ENCODE results near the gene KCNB1.
A peak's percentile ranks its signal among the peaks of the same experiment; 100 is the strongest.

KCNB1 gene

DNA sequence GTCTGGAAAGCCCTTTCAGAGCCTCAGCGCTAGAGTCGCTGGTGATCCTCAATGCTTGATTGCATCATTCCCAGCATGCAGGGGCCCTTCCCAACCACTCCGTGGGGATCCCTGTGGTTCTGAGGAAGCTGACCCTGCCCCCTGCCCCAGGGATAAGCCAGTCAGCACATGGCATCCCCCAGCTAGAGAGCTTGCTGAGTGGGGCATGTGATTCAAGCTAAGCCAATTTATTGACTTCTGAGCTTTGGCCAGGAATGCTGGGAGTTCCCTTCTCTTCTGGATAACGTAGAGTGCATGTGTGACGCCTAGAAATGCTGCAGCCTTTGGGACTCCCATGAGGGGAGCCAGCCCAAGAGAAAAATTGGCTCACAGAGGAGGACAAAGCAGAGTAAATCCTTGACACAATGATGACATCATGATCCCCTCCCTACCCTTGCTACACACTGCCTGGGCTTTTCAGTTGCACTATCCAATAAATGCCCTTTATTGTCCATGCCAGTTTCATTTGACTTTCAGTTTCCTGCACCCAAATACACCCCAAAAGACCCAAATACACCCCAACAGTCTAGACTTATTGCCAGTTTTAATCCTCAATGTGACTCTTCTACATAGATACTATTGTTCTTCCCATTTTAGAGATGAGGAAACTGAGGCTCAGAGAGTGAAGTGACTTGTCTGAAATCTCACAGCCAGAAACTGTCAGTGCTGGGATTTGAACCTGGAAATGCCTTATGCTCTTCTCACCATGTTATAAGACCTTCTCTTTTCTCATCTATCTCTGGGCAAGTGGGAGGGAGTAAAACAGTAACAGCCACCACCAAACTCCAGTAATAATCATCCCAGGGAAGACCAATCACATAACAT, 34.3 kb downstream of the KCNB1 start:
- TF ChIP-seq, protein P1, sequence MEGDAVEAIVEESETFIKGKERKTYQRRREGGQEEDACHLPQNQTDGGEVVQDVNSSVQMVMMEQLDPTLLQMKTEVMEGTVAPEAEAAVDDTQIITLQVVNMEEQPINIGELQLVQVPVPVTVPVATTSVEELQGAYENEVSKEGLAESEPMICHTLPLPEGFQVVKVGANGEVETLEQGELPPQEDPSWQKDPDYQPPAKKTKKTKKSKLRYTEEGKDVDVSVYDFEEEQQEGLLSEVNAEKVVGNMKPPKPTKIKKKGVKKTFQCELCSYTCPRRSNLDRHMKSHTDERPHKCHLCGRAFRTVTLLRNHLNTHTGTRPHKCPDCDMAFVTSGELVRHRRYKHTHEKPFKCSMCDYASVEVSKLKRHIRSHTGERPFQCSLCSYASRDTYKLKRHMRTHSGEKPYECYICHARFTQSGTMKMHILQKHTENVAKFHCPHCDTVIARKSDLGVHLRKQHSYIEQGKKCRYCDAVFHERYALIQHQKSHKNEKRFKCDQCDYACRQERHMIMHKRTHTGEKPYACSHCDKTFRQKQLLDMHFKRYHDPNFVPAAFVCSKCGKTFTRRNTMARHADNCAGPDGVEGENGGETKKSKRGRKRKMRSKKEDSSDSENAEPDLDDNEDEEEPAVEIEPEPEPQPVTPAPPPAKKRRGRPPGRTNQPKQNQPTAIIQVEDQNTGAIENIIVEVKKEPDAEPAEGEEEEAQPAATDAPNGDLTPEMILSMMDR (conservative IDR thresholded peaks at IDR 0.05; ENCODE audit: control insufficient read depth, insufficient read depth, low read depth, low read length) = no peak
- DNase-seq (ENCODE audit: low read depth) = peak; percentile 30

DNA sequence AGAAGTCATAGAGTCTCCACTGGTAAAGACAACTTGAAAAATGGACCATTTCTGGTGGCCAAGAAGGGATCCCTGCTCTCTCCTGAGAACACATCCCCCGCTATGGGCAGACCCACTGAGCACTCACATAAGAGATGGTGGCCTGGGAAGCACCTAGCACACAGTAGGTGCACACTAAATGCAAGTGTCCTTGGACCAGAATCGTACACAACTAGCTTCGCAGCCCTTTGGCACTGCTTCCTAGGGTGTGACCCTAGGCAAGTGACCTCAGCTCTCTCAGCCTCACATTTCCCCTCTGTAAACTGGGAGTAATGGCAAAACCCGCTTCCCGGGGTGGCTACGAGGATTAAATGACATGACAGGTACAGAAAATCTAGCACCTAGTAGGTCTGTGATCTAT, 35.1 kb downstream of the KCNB1 start:
- TF ChIP-seq, protein P1 (conservative IDR thresholded peaks at IDR 0.05; ENCODE audit: control insufficient read depth, insufficient read depth, low read depth, low read length) = no peak
- no peak for DNase-seq (ENCODE audit: low read depth)
- no peak overlapping the region for H3K4me3 ChIP-seq (ENCODE audit: control insufficient read depth, low read depth, low read length)

More for the DNA sequence above, 34.3 kb downstream of the KCNB1 start:
- H3K4me3 ChIP-seq (ENCODE audit: control insufficient read depth, low read depth, low read length) = no peak overlapping the region

DNA sequence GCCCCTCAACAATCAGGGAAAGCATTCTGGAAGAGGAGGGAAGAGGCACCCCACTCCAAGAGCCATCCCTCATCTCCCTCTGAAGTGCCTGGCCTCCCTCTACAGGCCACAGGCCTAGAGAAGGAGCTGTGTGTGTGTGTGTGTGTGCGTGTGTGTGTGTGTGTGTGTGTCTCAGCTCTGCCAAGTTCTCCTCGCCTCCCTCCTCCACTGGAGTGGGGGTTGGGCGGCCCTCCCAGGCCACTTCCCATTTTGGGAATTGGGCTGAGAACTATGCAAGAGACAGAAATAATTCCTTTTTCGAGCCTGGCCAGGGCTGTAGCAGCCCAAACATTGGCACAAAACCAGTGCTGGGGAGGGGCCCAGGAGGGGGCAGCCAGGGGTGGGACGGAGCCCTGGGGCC, 35.7 kb downstream of the KCNB1 start:
- peak; percentile 21 for DNase-seq (ENCODE audit: low read depth)
- TF ChIP-seq, protein P1 (conservative IDR thresholded peaks at IDR 0.05; ENCODE audit: control insufficient read depth, insufficient read depth, low read depth, low read length) = no peak
- no peak overlapping the region for H3K4me3 ChIP-seq (ENCODE audit: control insufficient read depth, low read depth, low read length)

DNA sequence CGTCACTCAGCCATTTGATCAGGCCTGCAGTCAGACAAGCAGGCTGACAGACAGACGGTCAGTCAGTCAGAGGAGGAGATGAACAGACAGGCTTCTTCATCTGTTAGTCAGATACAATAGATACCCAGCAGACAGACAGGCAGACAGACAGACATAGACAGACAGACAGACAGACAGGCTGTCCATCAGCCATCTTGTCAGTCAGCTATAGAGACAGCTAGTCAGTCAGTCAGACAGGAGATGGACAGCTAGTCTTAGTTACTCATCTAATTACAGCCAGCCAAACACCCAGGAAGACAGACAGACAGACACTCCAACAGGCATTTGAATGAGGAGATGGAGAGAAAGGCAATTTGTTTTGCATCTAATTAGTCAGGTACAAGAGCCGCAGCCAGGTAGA, 36.4 kb downstream of the KCNB1 start:
- H3K4me3 ChIP-seq (ENCODE audit: control insufficient read depth, low read depth, low read length) = no peak overlapping the region
- DNase-seq (ENCODE audit: low read depth) = no peak
- TF ChIP-seq, protein P1 (conservative IDR thresholded peaks at IDR 0.05; ENCODE audit: control insufficient read depth, insufficient read depth, low read depth, low read length) = no peak

DNA sequence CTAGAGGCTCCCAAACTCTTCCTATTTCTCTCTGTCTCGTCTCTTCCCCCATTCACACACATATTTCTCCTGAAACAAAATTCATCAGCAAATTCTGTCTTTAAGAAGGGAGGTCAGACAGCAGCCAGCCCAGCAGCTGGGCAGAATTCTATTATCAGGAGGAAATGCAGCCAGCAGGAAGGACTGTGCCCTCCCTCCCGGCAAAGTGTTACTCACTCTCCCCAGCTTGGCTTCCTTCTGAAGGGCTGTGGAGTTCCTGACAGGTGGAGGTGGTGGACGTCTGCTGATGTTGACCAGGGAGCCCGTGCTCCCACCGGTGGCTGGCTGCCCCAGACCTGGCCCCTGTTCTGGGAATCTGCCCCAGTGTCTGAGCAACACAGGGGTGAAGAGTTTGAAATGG, 37.3 kb downstream of the KCNB1 start:
- TF ChIP-seq, protein P1 (conservative IDR thresholded peaks at IDR 0.05; ENCODE audit: control insufficient read depth, insufficient read depth, low read depth, low read length) = no peak
- DNase-seq (ENCODE audit: low read depth) = no peak

DNA sequence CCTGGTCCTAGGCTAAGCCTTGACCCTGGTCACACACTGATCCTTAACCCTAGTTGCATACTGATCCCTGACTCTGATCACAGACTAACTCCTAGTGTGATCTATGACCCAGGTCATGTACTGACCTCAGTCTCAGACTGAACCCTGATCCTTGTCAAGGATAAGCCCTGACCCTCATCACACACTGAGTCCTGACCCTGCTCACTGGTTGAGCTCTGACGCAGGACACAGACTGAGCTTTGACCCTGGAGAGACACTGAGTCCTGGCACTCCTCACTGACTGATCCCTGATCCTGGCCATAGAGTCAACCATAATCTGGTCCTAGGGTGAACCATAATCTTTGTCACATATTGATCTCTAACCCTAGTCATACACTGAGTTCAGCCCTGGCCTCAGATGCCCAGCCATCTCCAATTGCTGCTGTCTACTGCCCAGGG, 37.9 kb downstream of the KCNB1 start:
- no peak overlapping the region for H3K4me3 ChIP-seq (ENCODE audit: control insufficient read depth, low read depth, low read length)
- no peak for DNase-seq (ENCODE audit: low read depth)

More for the DNA sequence above, 37.3 kb downstream of the KCNB1 start:
- no peak overlapping the region for H3K4me3 ChIP-seq (ENCODE audit: control insufficient read depth, low read depth, low read length)

More for the DNA sequence above, 37.9 kb downstream of the KCNB1 start:
- TF ChIP-seq, protein P1 (conservative IDR thresholded peaks at IDR 0.05; ENCODE audit: control insufficient read depth, insufficient read depth, low read depth, low read length) = no peak
